SK-N-MC (cell line): Measurements from ENCODE around the gene PTPRG.

ENCODE experiments used
- EZH2 ChIP-seq: fragments of 200-600 bp; sonication (generic); IDR thresholded peaks from one replicate; pipeline ENCODE4 v1.6.1; 2017; ENCODE audit warnings: antibody characterized with exemption
- FOXP2 ChIP-seq: optimal IDR thresholded peaks from 2 replicates; pipeline ENCODE3; 2011; ENCODE audit warnings: mild to moderate bottlenecking, moderate library complexity; ENCODE audit not compliant: insufficient read depth; ENCODE audit errors: extremely low read length, control extremely low read depth
- POLR2AphosphoS5 ChIP-seq: IDR thresholded peaks from 2 replicates; pipeline ENCODE4 v1.6.1; 2012; ENCODE audit warnings: mild to moderate bottlenecking, low read depth, low read length, borderline replicate concordance

- TF ChIP-seq FOXP2 (no peak), EZH2 (no peak), POLR2AphosphoS5 (0 out of 2 replicates have a peak, but pooled peaks have one; percentile 39)
Observed at GRCh38 chr3:61927332-61927731, 366.0 kb downstream of the PTPRG start.
